T-helper 1 cell (primary cell): ENCODE data around the gene CAMTA1.

Experiments used
- DNase-seq, 5 donors: peaks; one replicate each; pipeline ENCODE4 v3.0.0-alpha.2; 2012 to 2020

Gene CAMTA1

DNA sequence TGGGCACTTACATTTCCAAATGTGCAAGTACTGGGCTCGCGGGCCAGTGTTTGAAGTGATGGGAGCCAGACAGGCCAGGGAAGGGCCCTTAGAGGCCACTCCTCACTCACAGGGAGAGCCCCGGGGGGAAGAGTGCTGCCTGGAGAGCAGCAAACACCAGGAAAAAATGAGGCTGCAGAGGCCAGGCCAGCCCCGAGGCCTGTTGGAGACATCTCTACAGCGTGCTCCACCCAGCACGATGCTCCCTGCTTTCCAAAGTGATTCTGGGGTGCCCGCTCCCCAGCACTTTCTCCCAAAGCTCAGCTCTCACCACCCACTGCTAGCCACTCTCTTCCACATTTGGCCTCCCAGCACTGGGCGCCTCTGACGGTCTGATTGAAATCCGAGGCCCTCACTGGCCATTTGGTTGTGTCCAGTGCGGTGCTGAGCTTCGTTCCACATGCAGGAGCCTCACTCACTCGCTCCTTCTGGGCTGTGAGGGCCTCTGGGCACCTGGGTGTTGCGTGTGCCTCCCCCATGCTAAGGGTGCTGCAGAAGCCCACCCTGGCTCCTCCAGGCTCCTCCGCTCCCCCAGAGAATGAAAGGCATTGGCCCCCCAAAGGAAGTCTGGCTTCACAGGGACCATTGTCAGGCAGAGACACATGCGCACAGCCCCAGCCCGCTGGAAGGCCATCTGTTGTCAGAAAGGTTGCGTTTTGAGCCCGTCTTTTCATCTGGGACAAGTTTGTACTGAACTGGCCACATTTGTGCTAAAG is 600.4 kb downstream of the CAMTA1 start:
- DNase-seq = no peak

DNA sequence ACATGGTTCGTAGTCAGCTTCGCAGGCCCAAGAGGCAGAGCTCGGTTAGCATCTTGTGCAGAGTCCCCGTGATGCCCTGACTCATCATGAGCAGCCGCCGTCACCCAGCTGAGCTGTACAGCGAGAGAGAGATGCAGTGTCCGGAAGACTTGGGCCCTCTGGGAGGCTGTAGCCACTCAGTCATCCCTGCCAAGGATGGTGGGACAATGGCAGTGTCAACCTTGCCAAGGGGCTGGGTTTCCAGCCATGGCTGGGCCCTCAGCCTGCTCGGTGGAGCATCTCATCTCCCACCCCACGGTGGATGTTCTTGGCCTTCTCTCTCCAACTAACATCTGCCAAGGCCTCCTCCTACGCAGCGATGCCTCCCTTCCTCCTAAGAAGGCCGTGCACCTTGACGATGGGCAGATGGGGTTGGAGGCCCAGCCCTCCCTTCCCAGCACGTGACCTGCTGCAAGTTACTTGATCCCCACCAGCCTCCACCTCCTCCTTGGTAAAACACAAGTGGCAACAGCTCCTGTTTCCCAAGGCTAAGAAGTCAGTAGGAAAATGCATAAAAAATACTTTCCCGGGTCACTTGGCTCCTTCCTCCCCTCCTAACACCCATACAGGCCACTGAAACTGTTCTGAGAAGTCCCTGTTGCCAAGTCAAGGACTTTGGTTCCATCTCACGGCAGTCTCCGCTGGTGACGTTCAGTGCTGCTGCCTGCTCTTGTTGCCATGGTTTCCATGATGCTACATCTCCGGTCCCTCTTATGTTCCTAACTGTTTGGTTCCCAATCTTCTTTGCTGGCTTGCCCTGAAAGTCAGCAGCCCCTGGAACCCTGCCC is 601.2 kb downstream of the CAMTA1 start:
- DNase-seq = no peak

DNA sequence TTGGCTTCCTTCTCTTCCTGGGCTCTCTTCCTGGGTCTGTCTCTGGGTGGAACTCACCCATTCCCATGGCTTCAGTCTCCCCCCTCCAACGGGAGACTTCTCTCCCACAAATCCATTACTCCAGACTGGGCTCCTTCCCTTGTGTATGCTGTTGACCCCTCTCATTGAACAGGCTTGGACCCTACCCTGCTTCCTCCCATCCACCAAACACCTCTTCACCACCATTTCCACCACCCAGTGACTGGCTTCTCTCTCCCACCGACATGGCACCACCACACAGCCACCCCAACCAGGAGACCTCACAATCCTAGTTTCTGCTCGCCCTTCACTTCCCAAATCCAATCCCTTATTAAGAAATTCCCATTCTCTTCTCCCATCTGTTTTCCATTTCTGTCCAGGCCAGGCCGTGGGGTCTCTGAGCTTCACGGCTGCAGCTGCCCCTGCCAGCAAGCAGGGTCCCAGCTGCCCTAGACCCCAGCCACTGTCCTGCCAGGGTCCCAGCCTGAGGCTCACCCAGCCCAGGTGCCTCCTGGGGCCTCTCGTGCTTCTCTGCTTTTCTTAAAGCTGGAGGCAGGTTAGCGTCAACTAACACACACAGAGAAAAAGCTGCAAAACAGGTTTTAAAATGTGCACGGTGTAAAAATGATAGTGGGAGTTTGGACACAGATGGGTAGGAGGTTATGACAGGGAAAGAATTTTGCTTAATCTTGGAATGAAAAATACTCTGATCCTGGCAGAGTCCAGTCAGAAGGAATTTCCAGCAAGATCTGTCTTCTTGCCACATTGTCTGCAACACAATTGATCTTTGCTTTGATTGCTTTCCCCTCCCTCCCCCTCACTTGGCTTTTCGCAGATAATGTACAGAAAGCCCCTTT is 602.0 kb downstream of the CAMTA1 start:
- no peak for DNase-seq

DNA sequence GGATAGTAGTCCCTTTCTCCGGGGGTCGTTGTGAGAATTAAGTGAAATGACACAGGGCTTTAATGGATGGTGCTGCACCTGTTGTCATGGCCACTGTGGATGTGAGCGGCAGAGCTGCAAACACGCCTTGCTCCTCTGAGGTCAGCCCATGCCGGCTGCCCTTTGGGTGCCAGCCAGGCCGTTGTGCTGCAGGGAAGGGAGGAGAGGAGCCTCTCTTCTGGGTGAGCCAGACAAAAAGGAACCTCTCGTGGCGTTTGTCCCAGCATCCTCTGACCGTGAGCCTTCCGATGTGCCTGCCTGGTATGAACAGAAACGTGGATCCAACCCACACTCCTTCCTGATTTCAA is 602.9 kb downstream of the CAMTA1 start:
- DNase-seq = no peak

DNA sequence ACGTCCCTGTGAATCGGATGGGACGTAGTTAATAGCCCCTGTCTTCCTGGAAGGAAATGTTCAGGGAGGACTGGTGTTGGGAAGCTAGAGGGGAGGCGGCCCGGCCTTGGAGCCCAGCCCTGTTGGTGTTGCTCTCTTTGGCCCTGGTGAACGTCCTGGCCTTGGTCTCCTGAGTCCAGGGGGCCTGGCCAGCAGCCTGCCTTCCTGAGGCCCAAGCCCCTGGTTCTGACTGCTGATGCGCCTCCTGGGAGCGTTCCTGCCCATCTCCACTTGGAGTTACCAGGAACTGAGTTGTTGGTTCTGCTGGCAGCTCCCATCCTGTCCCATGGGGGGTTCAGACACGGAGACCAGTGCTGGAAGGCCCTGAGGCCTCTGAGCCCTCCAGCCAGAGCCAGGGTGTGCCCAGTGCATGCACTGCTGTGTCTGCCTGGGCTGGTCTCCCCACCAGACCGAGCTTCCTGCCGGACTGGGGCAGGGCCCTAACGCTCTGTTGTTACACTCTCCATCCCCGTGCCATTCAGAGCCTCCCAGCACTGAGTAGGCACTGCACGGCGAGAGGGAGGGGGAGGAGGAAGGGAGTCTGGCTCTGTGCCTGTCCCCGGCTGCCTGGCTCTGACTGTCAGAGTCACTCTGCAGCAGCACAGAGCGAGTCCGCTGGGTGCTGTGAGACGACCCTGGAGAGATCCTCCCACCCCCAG is 603.4 kb downstream of the CAMTA1 start:
- DNase-seq = no peak

DNA sequence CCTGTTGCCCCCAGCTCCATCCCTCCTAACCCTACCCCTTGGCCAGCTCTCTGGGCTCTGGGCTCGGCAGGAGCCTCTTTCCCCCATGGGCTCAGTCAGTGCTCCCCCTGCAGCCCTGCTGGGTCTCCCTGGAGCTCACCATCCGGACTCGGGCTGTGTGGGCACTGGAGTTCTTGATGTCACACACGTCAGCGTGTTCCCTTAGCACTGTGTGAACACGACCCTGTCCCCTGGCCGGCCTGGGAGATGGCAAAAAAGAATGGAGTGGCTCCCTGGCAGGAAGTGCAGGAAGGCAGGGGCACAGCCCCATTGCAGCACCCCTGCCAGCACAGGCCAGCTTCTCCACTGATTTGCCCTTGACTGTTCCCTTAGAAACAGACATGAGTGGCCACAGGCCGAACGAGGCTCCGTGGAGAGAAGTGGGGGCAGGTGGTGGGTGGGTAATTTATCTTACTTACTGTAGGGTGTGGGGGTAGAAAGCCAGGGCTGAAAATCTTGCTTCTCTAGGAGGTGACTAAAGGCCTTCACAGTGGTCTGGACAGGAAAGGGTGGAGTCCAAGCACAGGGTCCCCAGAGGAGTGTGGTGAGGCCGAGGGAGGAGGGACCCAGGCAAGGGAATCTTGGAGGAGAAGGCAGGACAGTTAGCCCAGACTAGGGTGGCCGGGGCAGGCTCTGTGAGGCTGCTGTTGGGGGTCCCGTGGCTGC is 604.1 kb downstream of the CAMTA1 start:
- no peak for DNase-seq

DNA sequence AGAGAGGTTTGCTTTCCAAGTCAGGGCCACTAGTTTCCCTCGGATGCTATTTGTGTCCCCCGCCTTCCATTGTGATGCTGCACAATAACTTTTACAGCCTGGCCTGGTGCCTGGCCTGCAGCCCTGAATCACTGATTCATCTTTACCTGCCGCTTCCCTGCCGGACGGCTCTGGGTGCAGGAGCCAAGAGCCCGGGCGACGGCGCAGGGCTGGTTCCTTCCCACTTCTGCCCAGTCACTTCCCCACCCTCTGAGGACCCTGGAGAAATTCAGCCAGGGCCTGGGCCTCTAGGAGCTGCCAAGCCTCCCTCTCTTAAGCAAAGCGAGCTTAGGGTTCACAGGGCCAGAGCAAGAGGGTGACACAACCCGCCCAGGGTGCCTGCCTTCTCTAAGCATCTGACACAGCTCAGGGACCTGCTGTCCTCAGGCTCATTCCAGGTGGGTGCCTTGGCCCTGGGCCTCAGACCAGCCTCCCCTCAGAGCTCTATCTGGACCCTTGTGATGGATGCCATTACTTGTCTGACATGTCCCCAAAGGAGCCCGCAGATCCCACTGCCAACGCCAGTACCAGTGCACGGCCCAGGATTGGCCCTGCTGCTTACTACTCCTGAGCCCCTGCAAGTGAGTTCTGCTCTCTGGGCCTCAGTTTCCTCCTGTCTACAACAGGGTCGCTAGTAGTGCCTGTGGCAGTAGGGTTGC is 604.8 kb downstream of the CAMTA1 start:
- DNase-seq = no peak

DNA sequence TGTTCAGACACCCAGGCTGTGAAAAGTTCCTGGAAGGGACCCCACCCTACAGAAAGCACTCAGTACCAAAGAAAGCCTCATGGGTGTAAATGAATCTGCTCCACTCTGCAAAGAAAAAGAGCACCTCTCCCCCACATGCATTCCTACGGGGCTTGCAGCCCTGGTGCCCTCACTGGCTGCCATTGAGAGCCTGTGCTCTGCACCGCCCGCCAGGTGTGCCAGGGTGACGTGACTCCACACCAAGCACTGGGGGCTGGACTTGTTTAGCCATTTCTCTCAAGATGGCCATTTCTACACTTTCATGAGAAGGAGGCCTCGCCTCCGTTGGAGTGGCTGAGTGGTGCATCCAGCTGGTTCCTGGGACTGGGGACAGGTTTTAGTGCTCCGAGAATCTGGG is 605.3 kb downstream of the CAMTA1 start:
- no peak for DNase-seq

DNA sequence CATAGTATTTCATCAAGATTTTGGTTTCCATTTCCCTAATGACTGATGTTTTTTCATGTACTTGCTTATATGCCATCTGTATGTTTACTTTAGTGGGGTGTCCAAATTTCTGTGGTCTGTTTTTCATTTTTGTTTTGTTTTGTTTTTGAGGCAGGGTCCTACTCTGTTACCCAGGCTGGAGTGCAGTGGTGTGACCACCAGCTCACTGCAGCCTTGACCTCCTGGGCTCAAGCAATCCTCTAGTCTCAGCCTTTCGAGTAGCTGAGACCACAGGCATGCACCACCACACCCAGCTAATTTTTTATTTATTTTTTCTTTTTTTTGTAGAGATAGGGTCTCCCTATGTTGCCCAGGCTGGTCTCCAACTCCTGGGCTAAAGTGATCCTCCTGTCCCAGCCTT is 607.9 kb downstream of the CAMTA1 start:
- no peak for DNase-seq

DNA sequence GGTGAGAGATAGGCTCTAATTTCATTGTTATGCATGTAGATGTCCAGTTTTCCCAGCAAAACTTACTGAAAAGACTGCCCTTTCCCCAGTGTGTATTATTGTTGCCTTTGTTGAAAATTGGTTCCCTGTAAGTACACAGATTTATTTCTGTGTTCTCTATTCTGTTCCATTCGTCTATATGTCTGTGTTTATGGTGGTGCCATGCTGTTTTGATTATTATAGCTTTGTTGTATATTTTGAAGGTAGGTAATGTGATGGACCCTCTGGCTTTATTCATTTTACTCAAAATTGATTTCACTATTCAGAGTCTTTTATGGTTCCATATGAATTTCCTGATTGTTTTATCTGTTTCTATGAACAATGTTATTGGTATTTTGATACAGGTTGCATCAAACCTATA is 610.0 kb downstream of the CAMTA1 start:
- DNase-seq = no peak

DNA sequence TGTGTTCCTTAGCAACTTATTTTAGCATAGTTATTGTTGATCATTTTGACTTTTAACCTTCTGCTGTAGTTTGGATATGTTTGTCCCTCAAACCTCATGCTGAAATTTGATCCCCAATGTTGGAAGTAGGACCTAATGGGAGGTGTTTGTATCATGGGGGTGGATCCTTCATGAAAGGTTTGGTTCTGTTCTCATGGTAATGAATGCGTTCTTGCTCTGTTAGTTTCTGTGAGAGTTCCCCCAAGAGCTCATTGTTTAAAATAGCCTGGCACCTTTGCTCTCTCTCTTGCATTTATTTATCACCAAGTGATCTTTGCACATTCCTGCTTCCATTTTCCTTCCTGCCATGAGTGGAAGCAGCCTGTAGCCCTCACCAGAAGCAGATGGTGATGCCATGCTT is 613.7 kb downstream of the CAMTA1 start:
- DNase-seq = no peak

DNA sequence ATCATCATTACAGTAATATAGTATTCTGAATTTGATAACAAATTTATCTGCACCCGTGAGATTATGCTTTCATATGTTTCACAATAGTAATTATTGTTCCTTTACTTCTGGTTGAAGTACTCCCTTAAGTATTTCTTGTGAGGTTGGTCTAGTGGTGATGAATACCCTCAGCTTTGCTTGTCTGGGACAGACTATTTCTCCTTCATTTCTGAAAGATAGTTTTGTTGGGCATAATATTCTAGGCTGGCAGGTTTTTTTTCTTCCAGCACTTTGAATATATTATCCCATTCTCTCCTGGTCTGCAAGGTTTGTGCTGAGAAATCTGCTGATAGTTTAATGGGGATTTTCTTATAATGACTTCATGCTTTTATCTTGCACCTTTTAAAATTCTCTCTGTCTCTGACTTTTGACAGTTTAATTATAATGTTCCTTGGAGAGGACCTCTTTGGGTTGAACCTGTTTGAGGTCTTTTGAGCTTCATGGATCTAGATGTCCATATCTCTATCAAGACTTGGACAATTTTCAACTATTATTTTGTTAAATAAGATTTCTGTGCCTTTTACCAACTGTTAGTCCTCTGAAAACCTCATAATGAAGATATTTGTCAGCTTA is 614.4 kb downstream of the CAMTA1 start:
- no peak for DNase-seq

DNA sequence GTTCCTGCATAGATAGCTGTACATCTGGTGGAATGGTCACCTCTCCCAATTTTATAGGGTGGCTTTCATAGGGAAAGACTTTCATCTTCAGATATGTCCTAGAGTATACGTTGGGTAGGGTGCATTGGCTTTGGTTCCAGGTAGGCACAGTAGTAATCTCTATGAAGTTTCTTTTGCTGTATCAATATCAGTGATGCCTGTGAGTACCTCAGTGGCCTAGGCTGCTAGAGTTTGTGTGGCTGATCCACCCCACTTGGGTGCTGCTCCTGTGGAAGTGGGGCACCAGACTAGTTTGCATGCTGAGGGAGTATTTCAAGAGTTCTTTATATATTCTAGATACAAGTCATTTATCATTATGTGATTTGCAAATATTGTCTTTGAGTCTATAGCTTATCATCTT is 615.3 kb downstream of the CAMTA1 start:
- no peak for DNase-seq

DNA sequence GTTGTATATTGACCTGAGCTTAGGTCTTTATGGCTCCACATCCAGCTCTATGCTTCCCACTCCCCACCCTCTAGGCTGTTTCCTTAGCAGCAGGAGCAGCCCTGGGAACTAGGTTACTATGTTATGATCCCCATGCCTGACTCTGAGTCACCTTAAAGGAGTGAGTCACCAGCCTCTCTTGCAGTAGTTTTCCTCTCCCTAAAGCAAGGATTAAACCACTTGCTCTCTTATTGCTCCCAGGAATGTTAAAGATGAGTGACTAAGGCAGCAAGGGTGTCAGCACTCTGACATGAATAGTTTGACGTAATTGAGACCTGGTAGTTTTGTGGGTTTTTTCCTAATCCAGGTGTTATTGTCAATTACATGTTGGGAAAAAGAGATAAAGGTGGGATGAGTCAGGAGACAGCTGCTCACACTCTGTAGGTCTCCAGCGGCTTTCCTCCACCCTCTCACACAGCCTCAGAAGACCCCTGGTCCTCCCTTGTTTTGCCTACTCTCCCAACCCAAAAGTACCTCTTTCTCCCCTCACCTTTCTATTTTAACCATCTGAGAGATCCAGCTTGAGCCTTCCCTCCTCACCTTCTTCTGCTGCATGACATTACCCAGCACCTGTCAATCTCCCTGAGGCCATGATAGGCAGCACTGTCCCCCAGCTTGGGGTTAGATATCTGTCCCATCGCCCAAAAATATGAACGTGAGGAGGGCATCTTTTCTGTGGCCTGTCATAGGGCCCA is 616.7 kb downstream of the CAMTA1 start:
- no peak for DNase-seq

DNA sequence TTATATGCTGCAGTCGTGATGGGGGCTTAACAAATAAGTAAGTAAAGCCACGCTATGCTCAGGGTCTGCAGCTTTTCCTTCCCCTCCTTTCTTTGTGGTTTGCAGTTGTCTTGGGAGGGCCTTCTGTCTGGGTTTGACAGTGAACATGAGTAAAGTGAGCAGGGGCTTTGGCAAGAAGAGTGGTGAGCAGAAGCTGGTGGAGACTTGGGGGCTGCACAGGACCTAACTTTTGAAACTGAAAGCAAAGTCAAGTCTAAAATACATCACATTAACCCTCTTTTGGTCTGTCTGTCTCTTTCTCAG is 617.2 kb downstream of the CAMTA1 start:
- DNase-seq = no peak

DNA sequence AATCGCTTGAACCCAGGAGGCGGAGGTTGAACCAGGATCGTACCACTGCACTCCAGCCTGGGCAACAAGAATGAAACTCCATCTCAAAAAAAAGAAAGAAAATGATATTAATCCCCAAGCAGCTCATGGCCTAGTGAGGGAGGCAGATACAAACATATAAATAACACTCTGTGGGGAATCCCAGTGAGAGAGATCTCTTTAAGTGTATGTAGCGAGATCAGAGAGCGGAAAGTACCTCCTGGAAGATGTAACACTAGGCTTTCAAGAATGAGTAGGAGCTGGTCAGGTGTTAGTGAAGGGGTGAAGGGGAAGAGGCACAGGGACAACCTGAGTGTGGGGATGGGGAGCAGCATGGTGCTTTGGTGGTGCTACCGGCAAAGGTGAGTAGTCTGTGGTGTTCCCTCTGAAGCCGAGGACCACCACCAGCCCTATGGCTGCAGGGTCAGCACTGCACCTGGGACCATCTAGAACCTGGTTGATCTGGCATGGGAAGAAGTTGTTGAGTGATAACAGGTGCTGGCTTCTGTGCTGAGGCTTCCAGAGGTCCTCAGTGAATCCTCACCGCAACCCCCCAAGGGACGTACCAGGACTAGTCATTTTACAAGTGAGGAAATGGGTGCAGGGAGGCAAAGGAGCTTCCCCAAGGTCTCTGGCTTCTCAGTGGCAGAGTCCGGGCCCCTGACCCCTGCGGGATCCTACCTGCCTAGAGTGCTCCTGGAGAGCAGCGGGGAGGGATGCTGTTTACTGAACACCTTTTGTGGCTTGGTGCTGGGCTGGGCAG is 618.2 kb downstream of the CAMTA1 start:
- DNase-seq = no peak

DNA sequence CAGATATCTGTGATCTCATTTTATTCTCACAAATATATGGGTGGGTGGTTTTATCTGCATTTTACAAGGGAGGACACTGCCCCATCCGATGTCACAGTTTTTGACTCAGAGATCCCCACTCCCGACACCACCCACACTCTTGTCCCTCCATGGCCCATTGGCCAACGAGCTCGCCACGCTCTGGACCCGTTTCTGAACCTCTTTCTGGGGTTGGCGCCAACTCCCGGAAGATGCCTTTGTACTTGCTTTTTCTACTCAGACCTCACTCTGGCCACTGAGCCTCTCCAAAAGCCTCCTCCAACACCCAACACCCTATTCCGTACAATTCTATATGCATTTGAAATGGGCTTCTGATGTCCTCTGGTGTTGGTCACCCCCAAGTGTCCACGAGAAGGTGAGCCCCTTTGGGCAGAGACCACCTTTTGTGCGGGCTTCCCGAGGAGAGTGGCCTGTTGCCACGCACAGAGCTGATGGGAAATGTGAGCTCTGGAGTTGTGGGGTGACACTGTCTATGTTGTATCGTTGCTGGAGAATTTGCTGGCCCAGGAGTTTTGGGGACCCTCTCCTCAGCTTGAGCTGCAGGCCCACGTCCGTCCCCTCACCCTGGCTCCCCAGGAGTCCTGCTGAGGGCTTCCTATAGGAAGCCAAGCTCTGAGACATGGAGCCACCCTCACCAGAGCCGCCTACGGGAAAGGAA is 618.9 kb downstream of the CAMTA1 start:
- DNase-seq = no peak

DNA sequence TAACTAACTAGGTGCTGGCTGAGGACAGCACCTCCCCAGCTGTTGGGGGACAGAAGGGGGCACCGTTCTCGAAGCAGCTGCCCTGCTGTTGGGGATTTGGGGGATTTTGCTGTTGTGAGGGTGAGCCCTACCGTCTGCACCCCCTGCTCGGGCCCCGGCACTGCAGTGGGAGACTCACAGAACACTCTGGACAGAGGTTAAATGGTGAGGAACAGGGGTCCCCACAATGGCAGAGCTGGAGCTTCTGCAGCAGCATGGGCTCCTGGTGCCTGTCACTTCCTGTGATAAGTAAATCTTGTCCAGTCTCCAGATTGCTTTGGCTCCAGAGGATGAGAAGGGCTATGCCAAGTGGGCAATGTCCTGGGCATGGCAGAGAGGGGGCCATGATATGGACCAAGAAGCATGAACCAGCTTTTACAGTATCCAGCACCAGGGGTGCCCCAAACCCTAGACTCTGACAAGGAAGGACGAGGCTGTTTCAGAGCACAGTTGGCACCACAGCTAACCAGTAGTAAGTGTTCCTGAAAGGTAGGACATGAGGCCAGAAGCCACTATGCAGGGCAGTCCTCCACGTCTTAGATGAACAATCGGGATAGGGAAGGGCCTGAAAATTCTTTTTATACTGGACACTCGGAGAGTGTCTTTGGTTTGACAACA is 620.7 kb downstream of the CAMTA1 start:
- DNase-seq = no peak
